Measurements from ENCODE around the gene LHX2.

GRCh38 chr9:124052401-124052800 is 40.8 kb downstream of the LHX2 start:
- no peak for TF ChIP-seq CTCF (conservative IDR thresholded peaks at IDR 0.05; ENCODE audit: low read depth, low read length)
- TF ChIP-seq EZH2 (IDR thresholded peaks at IDR 0.05; ENCODE audit: borderline replicate concordance, low read depth, low read length, poor library complexity, severe bottlenecking), result no peak
